OCI-LY7 (cell line): ENCODE measurements around the gene KRTAP5-6. TPM values are rescaled to one million over a fixed set of nuclear protein-coding genes. Genes with fewer than 3 reads are reported as not detected.

Source experiments
- BruUV-seq: library from RNA; stranded (reverse); fragments of 400-500 nt; replicated peaks from 2 replicates; lab custom pipeline; 2021; lab: Mats Ljungman, UMichigan
- CTCF ChIA-PET: fragments of 300-600 bp; sonication (Branson Sonifier 250); formaldehyde crosslinking; loops from one replicate; lab custom pipeline; 2022; ENCODE audit warnings: antibody characterized with exemption; ENCODE audit not compliant: unreplicated experiment; lab: Charles Lee
- POLR2A ChIA-PET: fragments of 300-600 bp; sonication (Branson Sonifier 250); formaldehyde crosslinking; loops from one replicate; lab custom pipeline; 2022; ENCODE audit warnings: antibody characterized with exemption; lab: Charles Lee
- DNase-seq: peaks from one replicate; pipeline ENCODE4 v3.0.0-alpha.2; 2015; ENCODE audit warnings: low spot score
- H2AFZ ChIP-seq: fragments of 200-600 bp; sonication (generic), shearing (Covaris generic); 2 replicates; pipeline ENCODE4 v1.6.1; 2014; ENCODE audit warnings: mild to moderate bottlenecking, antibody characterized with exemption, low read length, moderate library complexity
- H3K27ac ChIP-seq: fragments of 200-600 bp; sonication (generic); 2 replicates; pipeline ENCODE4 v1.5.1; 2014; ENCODE audit warnings: mixed run types, low read depth, mild to moderate bottlenecking, moderate library complexity, low read length, inconsistent platforms; ENCODE audit not compliant: poor library complexity, severe bottlenecking
- H3K36me3 ChIP-seq: fragments of 200-600 bp; sonication (generic); 2 replicates; pipeline ENCODE4 v1.6.1; 2014; ENCODE audit warnings: mild to moderate bottlenecking, antibody characterized with exemption, low read length, moderate library complexity, mixed read lengths; ENCODE audit not compliant: insufficient read depth
- H3K4me1 ChIP-seq: fragments of 200-600 bp; sonication (generic); 2 replicates; pipeline ENCODE4 v1.5.1; 2014; ENCODE audit warnings: mild to moderate bottlenecking, low read length; ENCODE audit not compliant: insufficient read depth, poor library complexity, severe bottlenecking
- H3K4me2 ChIP-seq: fragments of 200-600 bp; sonication (generic); 2 replicates; pipeline ENCODE4 v1.6.1; 2014; ENCODE audit warnings: mild to moderate bottlenecking, low read length
- H3K4me3 ChIP-seq: fragments of 200-600 bp; sonication (generic); 2 replicates; pipeline ENCODE4 v1.5.1; 2014; ENCODE audit warnings: mild to moderate bottlenecking, low read depth, low read length; ENCODE audit not compliant: poor library complexity, severe bottlenecking
- H3K79me2 ChIP-seq: fragments of 200-600 bp; sonication (generic); 2 replicates; pipeline ENCODE4 v1.6.1; 2016; ENCODE audit warnings: low read depth, mild to moderate bottlenecking, low read length, moderate library complexity, mixed read lengths; ENCODE audit not compliant: insufficient read depth
- H3K9me2 ChIP-seq: fragments of 200-600 bp; sonication (generic); 2 replicates; pipeline ENCODE4 v1.6.1; 2016; ENCODE audit warnings: mild to moderate bottlenecking, low read length, mixed read lengths; ENCODE audit not compliant: insufficient read depth
- H3K9me3 ChIP-seq: fragments of 200-600 bp; sonication (generic); 2 replicates; pipeline ENCODE4 v1.6.1; 2014; ENCODE audit warnings: mild to moderate bottlenecking, mixed run types, low read length, mixed read lengths
- H4K20me1 ChIP-seq: fragments of 200-600 bp; sonication (generic); 2 replicates; pipeline ENCODE4 v1.6.1; 2014; ENCODE audit warnings: mild to moderate bottlenecking, antibody characterized with exemption, low read length, moderate library complexity, mixed read lengths; ENCODE audit not compliant: insufficient read depth
- EZH2phosphoT487 ChIP-seq: fragments of 200-600 bp; sonication (generic); IDR thresholded peaks from 2 replicates; pipeline ENCODE4 v1.6.1; 2018; ENCODE audit warnings: low read depth, borderline replicate concordance, mild to moderate bottlenecking, mixed run types, antibody characterized with exemption, low read length, moderate library complexity, mixed read lengths
- intact Hi-C: fragments of 100-400 bp; cut with micrococcal nuclease; formaldehyde crosslinking; loops from one replicate; pipeline ENCODE4 v1.10.0; 2022; ENCODE audit not compliant: unreplicated experiment
- total RNA-seq, 2 experiments: library from RNA; depleted of rRNA in 1 of 2; stranded (reverse); fragments of >200 nt in 1 of 2; shearing (Covaris generic) in 1 of 2; gene quantifications; 2 replicates each; pipeline ENCODE4 v1.2.3, GENCODE V29; 2014 to 2022
- TF ChIP-seq, protein P1 (sequence below): fragments of 200-600 bp; sonication (generic); conservative IDR thresholded peaks from 2 replicates; pipeline ENCODE4 v1.5.1; 2014; ENCODE audit warnings: mild to moderate bottlenecking, antibody characterized with exemption, low read length, moderate library complexity, mixed read lengths

Gene KRTAP5-6
- total RNA-seq, 2 experiments from 2014 or later = not detected

DNA sequence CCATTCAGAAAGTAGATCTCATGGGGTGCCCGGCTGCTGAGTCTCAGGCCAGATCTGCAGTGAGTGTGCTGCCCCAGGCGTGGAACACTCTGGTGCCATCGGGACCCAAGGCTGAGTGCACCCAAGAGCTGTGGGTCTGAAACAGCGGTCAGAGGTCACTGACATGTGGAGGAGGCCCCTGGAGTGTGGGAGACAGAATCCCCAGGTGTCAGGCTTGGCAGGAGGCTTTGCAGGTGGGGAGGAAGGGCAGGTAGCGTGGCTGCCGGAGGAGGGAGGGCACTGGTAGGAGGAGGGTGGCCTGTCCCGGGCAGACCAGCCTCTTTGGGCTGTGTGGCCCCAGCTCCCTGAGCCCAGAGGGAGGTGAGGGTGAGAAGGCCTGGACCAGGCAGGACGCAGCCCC is 31.7 kb upstream of the KRTAP5-6 start:
- TF ChIP-seq, protein P1, sequence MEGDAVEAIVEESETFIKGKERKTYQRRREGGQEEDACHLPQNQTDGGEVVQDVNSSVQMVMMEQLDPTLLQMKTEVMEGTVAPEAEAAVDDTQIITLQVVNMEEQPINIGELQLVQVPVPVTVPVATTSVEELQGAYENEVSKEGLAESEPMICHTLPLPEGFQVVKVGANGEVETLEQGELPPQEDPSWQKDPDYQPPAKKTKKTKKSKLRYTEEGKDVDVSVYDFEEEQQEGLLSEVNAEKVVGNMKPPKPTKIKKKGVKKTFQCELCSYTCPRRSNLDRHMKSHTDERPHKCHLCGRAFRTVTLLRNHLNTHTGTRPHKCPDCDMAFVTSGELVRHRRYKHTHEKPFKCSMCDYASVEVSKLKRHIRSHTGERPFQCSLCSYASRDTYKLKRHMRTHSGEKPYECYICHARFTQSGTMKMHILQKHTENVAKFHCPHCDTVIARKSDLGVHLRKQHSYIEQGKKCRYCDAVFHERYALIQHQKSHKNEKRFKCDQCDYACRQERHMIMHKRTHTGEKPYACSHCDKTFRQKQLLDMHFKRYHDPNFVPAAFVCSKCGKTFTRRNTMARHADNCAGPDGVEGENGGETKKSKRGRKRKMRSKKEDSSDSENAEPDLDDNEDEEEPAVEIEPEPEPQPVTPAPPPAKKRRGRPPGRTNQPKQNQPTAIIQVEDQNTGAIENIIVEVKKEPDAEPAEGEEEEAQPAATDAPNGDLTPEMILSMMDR = no peak
- TF ChIP-seq EZH2phosphoT487 = no peak
- no peaks in the 10 kb centered on the region for H3K9me3 ChIP-seq
- POLR2A ChIA-PET = no interaction called here
- H3K9me2 ChIP-seq = no peaks in the 10 kb centered on the region
- DNase-seq = no peak
- H3K79me2 ChIP-seq = no peaks in the 10 kb centered on the region
- H3K36me3 ChIP-seq = no peaks in the 10 kb centered on the region
- CTCF ChIA-PET = no interaction called here
- no peak overlapping the region for H3K27ac ChIP-seq
- intact Hi-C loops = no loop called here
- no TSS peak for BruUV-seq
- H3K4me3 ChIP-seq = no peak overlapping the region
- H3K4me1 ChIP-seq = no peaks in the 10 kb centered on the region
- H3K4me2 ChIP-seq = no peak overlapping the region
- no peak overlapping the region for H2AFZ ChIP-seq
- H4K20me1 ChIP-seq = no peaks in the 10 kb centered on the region

DNA sequence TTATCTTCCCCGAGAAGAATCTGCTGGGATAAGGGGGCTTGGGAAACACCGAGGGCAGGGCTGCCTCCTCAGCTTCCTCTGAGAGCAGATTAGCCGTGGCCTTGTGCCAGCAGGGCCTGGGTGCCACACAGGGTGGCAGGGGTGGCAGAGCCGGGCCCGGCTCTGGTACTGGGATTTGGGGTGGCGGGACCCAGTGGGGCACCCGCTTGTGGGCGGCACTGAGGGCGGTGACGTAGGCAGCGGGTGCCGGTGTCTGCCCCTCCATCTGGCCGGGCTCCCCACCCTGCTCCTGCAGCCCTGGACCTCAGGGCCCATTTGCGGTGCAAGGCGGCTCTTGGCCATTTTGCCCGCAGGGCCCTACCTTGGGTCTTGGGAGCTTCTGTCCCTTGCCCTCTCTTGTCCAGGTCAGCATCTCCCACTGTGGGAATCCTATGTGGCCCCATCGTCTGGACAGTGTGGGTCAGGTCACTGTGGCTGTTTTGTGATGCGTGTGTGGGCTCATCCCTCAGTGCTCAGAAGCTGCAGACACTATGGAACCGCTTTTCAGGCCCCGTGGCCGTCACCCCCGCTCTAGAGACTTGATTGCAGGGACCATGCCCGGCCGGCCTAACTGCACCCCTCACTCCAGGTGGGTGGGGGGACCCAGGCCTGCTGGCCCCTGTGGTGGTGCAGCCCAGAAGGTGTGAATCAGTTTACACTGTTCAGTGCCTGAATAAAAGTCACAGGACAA is 29.7 kb upstream of the KRTAP5-6 start:
- Histone ChIP-seq H3K4me2 (no peak overlapping the region), H3K36me3 (no peaks in the 10 kb centered on the region), H3K9me2 (no peaks in the 10 kb centered on the region), H4K20me1 (no peaks in the 10 kb centered on the region), H3K79me2 (no peaks in the 10 kb centered on the region), H3K4me3 (no peak overlapping the region), H3K9me3 (no peaks in the 10 kb centered on the region), H3K27ac (no peak overlapping the region), H3K4me1 (no peaks in the 10 kb centered on the region), H2AFZ (no peak overlapping the region)
- ChIA-PET CTCF (no interaction called here), POLR2A (no interaction called here)
- no TSS peak for BruUV-seq
- DNase-seq = no peak
- intact Hi-C loops = no loop called here
- TF ChIP-seq EZH2phosphoT487 = no peak
- TF ChIP-seq, protein P1 = no peak

DNA sequence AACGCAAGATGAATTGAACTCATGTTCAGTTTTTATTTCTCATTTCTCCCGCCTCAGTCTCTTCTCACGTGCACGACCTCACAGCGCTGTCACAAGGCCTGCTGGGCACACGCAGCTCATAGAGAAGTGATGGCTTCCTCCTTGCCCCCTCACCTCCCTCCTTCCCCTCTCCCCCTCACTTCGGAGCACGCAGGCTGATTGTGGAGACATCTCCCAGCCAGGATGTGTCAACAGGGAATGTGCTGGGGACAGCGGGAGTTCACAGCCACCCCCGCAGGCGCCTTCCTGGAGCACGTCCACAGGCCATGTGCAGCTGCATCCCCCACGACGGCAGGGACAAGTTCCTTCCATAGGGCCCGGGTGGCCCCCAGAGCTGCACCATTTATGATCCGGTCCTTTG is 29.1 kb upstream of the KRTAP5-6 start:
- no peak for DNase-seq
- no peak overlapping the region for H3K27ac ChIP-seq
- intact Hi-C loops = no loop called here
- H3K4me3 ChIP-seq = no peak overlapping the region
- no peaks in the 10 kb centered on the region for H3K36me3 ChIP-seq
- no peaks in the 10 kb centered on the region for H3K9me3 ChIP-seq
- no TSS peak for BruUV-seq
- ChIA-PET CTCF (no interaction called here), POLR2A (no interaction called here)
- H2AFZ ChIP-seq = no peak overlapping the region
- no peaks in the 10 kb centered on the region for H3K4me1 ChIP-seq
- no peaks in the 10 kb centered on the region for H3K9me2 ChIP-seq
- H4K20me1 ChIP-seq = no peaks in the 10 kb centered on the region
- no peak overlapping the region for H3K4me2 ChIP-seq
- TF ChIP-seq, protein P1 = no peak
- no peak for TF ChIP-seq EZH2phosphoT487
- no peaks in the 10 kb centered on the region for H3K79me2 ChIP-seq
